HG02678 (cell line): ENCODE measurements around the gene GAB3.
A peak's percentile ranks its signal among the peaks of the same experiment; 100 is the strongest.

Experiments used
- ATAC-seq: cut with Tn5 transposase; IDR thresholded peaks from one replicate; pipeline ENCODE4 v1.9.1; 2021; ENCODE audit warnings: mild to moderate bottlenecking, moderate library complexity; ENCODE audit not compliant: unreplicated experiment

Gene GAB3, protein sequence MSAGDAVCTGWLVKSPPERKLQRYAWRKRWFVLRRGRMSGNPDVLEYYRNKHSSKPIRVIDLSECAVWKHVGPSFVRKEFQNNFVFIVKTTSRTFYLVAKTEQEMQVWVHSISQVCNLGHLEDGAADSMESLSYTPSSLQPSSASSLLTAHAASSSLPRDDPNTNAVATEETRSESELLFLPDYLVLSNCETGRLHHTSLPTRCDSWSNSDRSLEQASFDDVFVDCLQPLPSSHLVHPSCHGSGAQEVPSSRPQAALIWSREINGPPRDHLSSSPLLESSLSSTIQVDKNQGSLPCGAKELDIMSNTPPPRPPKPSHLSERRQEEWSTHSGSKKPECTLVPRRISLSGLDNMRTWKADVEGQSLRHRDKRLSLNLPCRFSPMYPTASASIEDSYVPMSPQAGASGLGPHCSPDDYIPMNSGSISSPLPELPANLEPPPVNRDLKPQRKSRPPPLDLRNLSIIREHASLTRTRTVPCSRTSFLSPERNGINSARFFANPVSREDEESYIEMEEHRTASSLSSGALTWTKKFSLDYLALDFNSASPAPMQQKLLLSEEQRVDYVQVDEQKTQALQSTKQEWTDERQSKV

DNA sequence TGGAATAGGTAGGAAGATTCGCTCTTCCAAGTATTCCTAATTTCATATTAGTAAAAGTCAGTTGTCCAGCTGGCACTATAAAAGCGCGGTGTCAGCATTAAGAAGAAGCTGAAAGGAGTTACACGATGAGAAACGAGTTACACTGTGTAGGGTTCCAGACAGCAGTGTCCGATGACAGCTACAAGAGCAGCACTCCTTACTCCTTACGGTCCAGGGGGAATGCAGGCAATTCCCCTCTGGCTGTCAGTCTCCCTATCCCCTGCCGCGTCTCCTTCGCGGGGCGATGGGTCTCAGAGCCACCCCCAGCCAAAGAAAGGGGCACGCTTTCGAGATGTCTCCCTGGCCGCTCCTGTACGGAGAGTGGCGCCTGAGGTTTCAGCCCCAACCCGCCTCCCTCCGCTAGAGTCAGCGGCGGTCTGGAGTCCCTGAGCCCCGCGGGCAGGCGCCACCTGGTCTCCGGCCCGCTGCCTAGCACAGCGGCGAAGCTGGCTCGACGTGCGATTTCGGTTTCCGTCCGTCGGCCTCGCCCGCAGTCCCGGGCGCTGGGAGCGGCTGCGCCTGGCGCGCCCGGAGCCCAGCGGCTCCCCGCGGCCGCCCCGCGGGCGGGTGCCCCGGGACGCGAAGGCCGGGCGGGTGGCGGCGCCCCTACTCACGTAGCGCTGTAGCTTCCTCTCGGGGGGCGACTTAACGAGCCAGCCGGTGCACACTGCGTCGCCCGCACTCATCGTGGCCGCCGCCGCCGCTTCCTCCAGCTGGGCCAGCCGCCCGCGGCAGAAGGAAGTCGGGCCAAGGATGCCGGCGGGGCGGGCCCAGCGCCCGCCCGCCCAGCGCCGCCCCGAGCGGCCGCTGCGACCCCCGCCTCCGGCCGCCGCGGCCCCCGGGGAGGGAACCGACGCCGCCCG, at the start of gene GAB3:
Gene GAB3, minus strand, starts transcription at position 777 of the 902 bp plus-strand sequence. Its CDS starts 52 bp downstream, at position 725.
- ATAC-seq, result peak; percentile 71

- no peak for ATAC-seq
These were observed 48.9 kb upstream of the GAB3 start for GRCh38 chrX:154799556-154800348.

GRCh38 chrX:154797006-154797405, 46.1 kb upstream of the GAB3 start:
- no peak for ATAC-seq

GRCh38 chrX:154795016-154795415, 44.1 kb upstream of the GAB3 start:
- no peak for ATAC-seq

- no peak for ATAC-seq
These were observed 42.4 kb upstream of the GAB3 start for GRCh38 chrX:154793084-154793795.

- ATAC-seq, result no peak
These were observed 41.1 kb upstream of the GAB3 start for GRCh38 chrX:154791939-154792338.

DNA sequence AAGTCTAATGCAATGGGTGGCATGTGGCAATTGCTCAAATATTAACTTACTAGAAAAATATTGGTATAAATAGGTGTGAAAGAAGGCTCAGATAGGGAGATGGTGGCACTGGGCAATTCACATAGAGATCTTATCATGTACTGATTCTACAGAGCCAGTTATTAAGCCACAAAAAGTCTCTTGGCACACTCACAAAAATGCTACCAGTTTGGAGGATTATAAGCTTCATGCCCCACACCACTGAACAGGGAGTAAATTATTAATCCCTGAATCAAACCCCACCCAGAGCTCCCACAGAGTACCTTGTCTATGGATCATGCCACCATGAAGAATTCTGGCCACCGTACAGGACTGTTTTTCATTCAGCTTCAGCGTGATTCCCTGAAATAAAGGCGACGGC, 40.6 kb upstream of the GAB3 start:
- no peak for ATAC-seq

DNA sequence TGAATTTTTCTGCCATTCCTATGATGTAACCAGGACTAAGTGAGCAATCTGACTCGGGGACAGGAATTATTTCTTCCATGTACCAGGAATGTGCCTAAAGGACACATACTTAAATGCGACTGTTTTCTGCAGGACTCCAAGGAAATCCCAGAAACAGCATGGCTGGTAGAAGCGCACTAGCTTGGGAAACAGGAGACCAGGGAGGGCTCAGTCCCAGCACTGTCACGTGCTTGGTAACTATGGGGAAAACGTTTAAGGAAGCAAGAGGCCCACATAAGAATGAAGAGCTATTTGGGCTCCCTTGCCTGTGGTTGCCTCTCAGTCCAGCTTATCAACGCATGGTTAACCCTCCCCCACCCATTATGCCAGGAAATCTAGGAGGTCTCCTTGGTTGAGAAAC, 34.8 kb upstream of the GAB3 start:
- no peak for ATAC-seq

DNA sequence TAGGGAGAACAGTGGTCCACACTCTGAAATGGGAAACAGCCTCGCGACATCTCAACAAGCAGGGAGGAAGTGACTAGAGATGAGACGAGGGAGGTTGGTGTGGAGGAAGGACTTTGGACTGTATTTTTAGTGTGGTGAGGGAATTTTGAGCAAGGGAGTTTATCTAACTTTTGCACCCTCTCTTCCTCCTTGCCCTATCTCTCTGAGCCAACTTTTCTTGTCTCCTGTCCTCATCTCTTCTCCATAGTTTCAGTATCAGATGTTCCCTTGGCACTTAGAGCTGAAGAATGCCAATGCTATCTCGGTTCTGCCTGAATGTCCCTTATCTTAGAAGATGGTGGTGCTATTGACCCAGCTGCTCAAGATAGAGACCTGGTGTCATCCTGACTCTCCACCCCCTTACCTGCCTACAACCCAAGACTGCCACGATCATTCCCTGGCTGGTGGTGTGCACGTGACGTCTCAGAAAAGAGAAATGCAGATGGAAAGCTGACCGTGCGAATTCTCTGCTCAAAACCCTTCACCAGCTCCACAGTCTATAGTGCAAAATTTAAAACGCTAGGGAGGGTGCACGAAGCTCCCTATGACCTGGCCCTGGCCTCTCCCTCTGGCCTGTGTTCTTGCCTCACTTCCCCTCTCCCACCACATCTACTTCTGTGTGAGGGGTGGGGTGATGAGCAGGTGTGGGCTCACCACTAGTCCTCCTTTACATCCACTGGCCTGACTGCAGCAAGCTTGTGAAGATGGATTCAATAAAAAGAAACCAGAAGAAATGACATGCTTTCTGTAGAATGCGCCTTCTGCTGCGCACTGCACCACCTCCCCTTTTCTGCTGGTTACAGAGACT, 33.5 kb upstream of the GAB3 start:
- ATAC-seq, result no peak

DNA sequence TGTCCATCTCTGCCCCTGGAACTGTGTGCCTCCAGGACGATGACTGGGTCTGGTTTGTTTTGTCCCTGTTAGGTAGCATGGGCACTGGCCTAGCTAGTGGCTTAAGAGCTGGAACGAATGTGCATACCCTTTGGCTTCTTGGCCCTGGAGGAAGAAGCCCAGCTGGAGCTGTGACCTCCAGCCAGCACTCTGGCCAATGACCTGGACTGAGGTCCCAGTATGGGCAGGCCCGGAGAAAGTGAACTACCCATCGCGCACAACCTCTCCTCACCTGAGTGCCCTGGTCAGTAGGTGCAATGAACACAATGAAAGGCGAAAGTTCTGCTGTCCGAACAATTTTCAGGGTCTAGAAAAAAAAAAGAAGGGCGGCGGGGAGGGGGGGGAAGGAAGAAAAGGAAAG, 30.1 kb upstream of the GAB3 start:
- no peak for ATAC-seq

GRCh38 chrX:154779261-154779660, 28.4 kb upstream of the GAB3 start:
- no peak for ATAC-seq

GRCh38 chrX:154776753-154777152, 25.9 kb upstream of the GAB3 start:
- ATAC-seq, result no peak

GRCh38 chrX:154775419-154776349, 24.8 kb upstream of the GAB3 start:
- ATAC-seq, result no peak

DNA sequence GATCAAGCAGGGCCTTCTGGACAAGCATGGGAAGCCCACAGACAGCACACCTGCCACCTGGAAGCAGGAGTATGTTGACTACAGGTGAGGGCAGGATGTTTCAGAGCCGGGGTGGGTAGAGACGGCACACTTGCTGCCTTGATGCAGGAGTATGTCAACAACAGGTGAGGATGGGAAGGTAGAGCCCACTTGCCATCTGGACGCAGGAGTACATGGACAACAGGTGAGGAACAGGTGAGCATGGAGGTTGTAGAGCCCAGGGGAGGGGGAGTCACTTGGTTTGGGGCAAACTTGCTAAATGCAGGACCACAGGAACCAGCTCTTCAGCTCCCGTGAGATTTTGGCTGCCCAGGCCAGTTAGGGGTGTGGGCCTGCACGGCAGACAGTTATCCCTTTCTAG, 23.7 kb upstream of the GAB3 start:
- no peak for ATAC-seq

DNA sequence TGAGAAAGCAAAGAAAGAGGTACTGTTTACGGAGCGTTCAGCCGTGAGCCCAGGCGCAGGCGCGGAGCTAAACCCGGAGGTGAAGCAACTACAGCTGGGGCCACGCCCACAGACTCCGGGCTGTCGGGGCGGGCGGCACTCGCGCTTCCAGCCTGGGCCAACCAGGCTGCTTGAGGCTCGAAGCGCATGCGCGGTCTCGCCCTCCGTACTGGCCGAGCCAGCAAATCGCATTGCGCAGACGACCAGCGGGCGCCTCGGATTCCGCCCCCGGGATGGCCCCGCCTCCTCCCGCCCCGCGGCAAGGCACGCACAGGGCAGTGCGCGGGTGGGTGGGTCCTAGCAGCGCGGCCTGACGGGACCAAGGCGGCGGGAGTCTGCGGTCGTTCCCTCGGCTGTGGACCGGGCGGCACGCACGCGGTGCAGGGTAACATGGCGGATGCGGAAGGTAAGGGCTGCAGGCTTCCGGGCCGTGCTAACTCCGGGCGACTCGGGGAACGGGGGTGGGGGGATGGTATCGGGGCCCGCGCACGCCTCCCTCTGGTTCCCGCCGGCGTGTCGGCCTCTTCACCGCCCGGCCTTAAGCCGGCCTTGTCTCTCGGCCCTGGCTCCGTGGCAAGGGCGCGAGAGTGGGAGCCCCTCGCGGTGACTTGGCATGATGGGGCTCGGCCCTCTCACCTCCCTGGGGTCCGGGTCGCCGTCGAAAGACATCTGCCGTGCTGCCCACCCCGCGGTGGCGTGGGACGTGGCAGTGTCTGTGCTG, 11.8 kb upstream of the GAB3 start, which contains the start of gene DKC1:
Gene DKC1, plus strand, starts transcription at position 328 of the 760 bp plus-strand sequence. Its CDS starts 102 bp downstream, at position 430.
- peak; percentile 86 for ATAC-seq

DNA sequence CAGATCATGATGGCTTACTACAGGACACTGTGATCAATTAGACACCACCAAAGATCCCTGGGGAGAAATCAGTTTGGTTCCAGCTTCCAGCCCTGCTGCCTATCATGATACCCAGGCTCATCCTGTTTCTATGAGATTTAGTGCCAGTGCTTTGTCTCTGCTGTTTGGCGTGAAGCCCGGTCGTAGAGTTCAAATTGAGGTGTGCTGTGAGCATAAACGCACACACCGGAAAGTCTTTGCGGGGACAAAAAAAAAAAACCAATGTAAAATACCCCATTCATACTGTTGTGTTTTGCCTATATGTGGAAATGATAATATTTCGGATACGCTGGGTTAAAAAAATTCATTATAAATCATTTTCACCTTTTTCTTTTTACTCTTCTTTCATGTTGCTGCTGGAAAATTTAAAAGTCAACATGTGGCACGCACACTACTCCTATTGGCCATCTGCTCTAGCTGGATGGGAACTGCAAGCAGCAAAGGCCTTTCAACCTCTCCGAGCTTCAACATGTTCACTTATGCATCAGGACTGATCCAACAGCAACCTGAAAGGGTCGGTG, 11.2 kb upstream of the GAB3 start:
- ATAC-seq, result no peak

DNA sequence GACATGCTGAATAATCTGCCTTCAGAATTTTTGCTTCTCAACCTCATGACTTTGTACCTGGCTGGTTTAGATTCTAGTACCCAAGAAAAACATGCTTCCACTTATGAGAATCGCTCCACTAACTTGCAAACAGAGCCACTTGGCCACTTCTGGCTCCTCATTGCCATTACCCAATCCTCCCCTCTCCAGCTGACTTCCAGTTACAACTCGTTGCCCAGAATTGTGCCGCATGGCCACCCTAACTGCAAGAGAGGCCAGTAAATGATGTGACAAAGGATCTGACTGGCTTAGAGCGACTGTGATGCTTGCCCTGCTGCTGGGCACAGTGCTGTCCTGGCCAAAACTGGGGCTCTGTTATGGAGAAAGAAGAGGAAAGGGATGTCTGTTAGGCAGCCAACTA, 7.8 kb upstream of the GAB3 start:
- ATAC-seq, result no peak
